Spleen (tissue), 11 donors: ENCODE data around the gene ACSM3. TPM values are rescaled to one million over a fixed set of nuclear protein-coding genes. Genes with fewer than 3 reads are reported as not detected.
"Not testable (repeated sequence)": the region's sequence is repeated elsewhere in the genome, so short reads cannot be mapped to it uniquely, and the experiment has no call there.

ENCODE experiments used
- DNase-seq: peaks from one replicate; pipeline ENCODE4 v3.0.0-alpha.2; 2020
- H3K27ac ChIP-seq, 8 donors: fragments of 200-600 bp; sonication (generic) in 7 of 8; 1 replicate in 4 of 8; 2 replicates in 4 of 8; pipeline versions ENCODE4 v1.5.0 to v1.8.0; 2016 to 2021; ENCODE audit warnings: inconsistent platforms in 4 of 8, mild to moderate bottlenecking in 4 of 8, moderate library complexity in 1 of 8
- H3K27me3 ChIP-seq, 7 donors: fragments of 200-600 bp; sonication (generic) in 6 of 7; replicated peaks in 1 of 7; 1 replicate in 4 of 7; 2 replicates in 3 of 7; pipeline versions ENCODE4 v1.5.0 to v1.8.0; 2016 to 2021; ENCODE audit warnings: inconsistent platforms in 3 of 7, mild to moderate bottlenecking in 1 of 7
- H3K36me3 ChIP-seq, 6 donors: fragments of 200-600 bp; sonication (generic) in 5 of 6; 1 replicate in 4 of 6; 2 replicates in 2 of 6; pipeline versions ENCODE4 v1.5.0 to v1.8.0; 2016 to 2021; ENCODE audit warnings: inconsistent platforms in 2 of 6
- H3K4me1 ChIP-seq, 6 donors: fragments of 200-600 bp; sonication (generic) in 5 of 6; 1 replicate in 3 of 6; 2 replicates in 3 of 6; pipeline versions ENCODE4 v1.5.0 to v1.8.0; 2016 to 2021; ENCODE audit warnings: inconsistent platforms in 3 of 6
- H3K4me3 ChIP-seq, 8 donors: fragments of 200-600 bp; sonication (generic) in 7 of 8; 1 replicate in 4 of 8; 2 replicates in 4 of 8; pipeline versions ENCODE4 v1.5.0 to v1.8.0; 2016 to 2021; ENCODE audit warnings: inconsistent platforms in 4 of 8, mild to moderate bottlenecking in 4 of 8, moderate library complexity in 2 of 8
- H3K9me3 ChIP-seq, 8 donors: fragments of 200-600 bp; sonication (generic) in 7 of 8; 1 replicate in 4 of 8; 2 replicates in 4 of 8; pipeline versions ENCODE4 v1.5.0 to v1.8.0; 2016 to 2021; ENCODE audit warnings: inconsistent platforms in 4 of 8
- POLR2A ChIP-seq, 3 donors: fragments of 450-650 bp; IDR thresholded peaks; one replicate each; pipeline ENCODE4 v1.5.1; 2017; ENCODE audit warnings: antibody characterized with exemption in 3 of 3, mild to moderate bottlenecking in 1 of 3
- POLR2AphosphoS5 ChIP-seq, 3 donors: sonication (generic); formaldehyde crosslinking; IDR thresholded peaks; one replicate each; pipeline ENCODE4 v1.5.1; 2017; ENCODE audit warnings: antibody characterized with exemption in 3 of 3
- WGBS, 5 donors: extraction: QIAGEN DNeasy Blood & Tissue Kit in 3 of 5; methylation state at CpG; one replicate each; pipeline versions ENCODE4 v1.1.5 to v1.1.7; 2013 to 2018; 5-methylcytosine and 5-hydroxymethylcytosine counted together
- intact Hi-C: fragments of 100-400 bp; cut with DNase I; formaldehyde crosslinking; loops from one replicate; pipeline ENCODE4 v1.15.0; 2023; ENCODE audit warnings: low total_unique reads
- polyA plus RNA-seq, 3 donors: library from polyadenylated mRNA; stranded (reverse); fragments of 200-250 nt; gene quantifications; one replicate each; pipeline ENCODE4 v1.2.1, GENCODE V29; 2013
- total RNA-seq, 7 donors: library from RNA; depleted of rRNA in 3 of 7; stranded (reverse); fragments of >200 nt in 3 of 7; fragmentation: NEBNext Ultra II Directional in 4 of 7; extraction: Animal tissue kit (Norgen Biotek cat#: 25700) in 4 of 7; gene quantifications; one replicate each; pipeline versions ENCODE4 v1.1.0 to v1.2.1, GENCODE V29; 2016 to 2021
- TF ChIP-seq, protein P1 (sequence below), 11 experiments: fragments of 200-600 bp in 7 of 11; fragments of 450-650 bp in 4 of 11; sonication (generic) in 4 of 11; IDR thresholded peaks in 8 of 11; conservative IDR thresholded peaks in 3 of 11; 1 replicate in 7 of 11; 2 replicates in 4 of 11; pipeline versions ENCODE4 v1.4.0 to v1.8.0; 2016 to 2021; ENCODE audit warnings: antibody characterized with exemption in 11 of 11, inconsistent platforms in 4 of 11, mild to moderate bottlenecking in 1 of 11
- donor health status: healthy with polysubstance abuse.
- donor health status: DM: no; HTN: no; CAD: no; lungs with moderate emphysema.
- donor health status: DM: no; HTN: no; CAD: no.
- donor health status: Bipolar disorder and iron deficiency.
- donor health status: healthy.
- donor health status: DM: no; HTN: no; CAD: no.
- donor health status: DM: yes; HTN: yes; CAD: no.

Gene ACSM3
- total and polyA plus RNA-seq, 10 donors = 2.6 to 9.0 (median 4.2) TPM

DNA sequence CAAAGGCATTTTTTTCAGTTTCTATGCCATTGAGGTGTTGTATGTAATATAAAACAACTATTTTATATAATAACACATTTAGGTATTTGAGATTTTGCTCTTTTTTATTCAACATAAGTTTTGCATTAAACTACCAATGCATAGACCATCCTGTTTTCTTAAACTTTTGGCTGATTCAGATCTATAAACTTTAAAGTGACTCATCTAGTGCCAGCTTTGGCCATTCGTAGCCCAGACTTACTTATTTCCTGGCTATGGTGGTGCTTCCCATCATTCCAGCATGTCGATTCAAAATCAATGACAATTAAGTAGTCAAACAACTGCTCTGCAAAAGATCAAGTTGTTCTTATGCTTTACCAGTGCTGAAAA lies 39.4 kb downstream of the ACSM3 start:
- TF ChIP-seq POLR2A (IDR thresholded peaks at IDR 0.05) (no peak), POLR2AphosphoS5 (IDR thresholded peaks at IDR 0.05) (no peak)
- TF ChIP-seq, protein P1, sequence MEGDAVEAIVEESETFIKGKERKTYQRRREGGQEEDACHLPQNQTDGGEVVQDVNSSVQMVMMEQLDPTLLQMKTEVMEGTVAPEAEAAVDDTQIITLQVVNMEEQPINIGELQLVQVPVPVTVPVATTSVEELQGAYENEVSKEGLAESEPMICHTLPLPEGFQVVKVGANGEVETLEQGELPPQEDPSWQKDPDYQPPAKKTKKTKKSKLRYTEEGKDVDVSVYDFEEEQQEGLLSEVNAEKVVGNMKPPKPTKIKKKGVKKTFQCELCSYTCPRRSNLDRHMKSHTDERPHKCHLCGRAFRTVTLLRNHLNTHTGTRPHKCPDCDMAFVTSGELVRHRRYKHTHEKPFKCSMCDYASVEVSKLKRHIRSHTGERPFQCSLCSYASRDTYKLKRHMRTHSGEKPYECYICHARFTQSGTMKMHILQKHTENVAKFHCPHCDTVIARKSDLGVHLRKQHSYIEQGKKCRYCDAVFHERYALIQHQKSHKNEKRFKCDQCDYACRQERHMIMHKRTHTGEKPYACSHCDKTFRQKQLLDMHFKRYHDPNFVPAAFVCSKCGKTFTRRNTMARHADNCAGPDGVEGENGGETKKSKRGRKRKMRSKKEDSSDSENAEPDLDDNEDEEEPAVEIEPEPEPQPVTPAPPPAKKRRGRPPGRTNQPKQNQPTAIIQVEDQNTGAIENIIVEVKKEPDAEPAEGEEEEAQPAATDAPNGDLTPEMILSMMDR (IDR thresholded peaks at IDR 0.05 in 8 of 11, conservative IDR thresholded peaks at IDR 0.05 in 3 of 11) = no peak
- intact Hi-C loops = no loop called here
- no peak overlapping the region for H3K27ac ChIP-seq
- no peak overlapping the region for H3K4me3 ChIP-seq
- H3K9me3 ChIP-seq = no peaks in the 10 kb centered on the region
- DNase-seq = no peak
- peaks cover 0 to 27% (median 5%) of the 10 kb centered on the region in 6 donors for H3K36me3 ChIP-seq
- H3K27me3 ChIP-seq = no peaks in the 10 kb centered on the region
- H3K4me1 ChIP-seq = peaks cover 0 to 33% (median 22%) of the 10 kb centered on the region in 6 donors
- 88 to 93% (median 91%) methylated on average over 2 of the region's 2 CpGs for WGBS, 5 donors

- intact Hi-C loops = no loop called here
- H3K27me3 ChIP-seq = no peaks in the 10 kb centered on the region
- 91 to 98% (median 94%) methylated on average over 7 of the region's 7 CpGs for WGBS, 5 donors
- H3K9me3 ChIP-seq = no peaks in the 10 kb centered on the region
- no peak overlapping the region for H3K27ac ChIP-seq
- DNase-seq = no peak
- TF ChIP-seq, protein P1 (IDR thresholded peaks at IDR 0.05 in 8 of 11, conservative IDR thresholded peaks at IDR 0.05 in 3 of 11) = no peak
- TF ChIP-seq POLR2A (IDR thresholded peaks at IDR 0.05) (no peak), POLR2AphosphoS5 (IDR thresholded peaks at IDR 0.05) (no peak)
- peaks cover 0 to 22% (median under 1%) of the 10 kb centered on the region in 6 donors for H3K36me3 ChIP-seq
- no peak overlapping the region for H3K4me3 ChIP-seq
- peaks cover 0 to 34% (median 22%) of the 10 kb centered on the region in 6 donors for H3K4me1 ChIP-seq
Measured at GRCh38 chr16:20803561-20804214, 39.9 kb downstream of the ACSM3 start.

DNA sequence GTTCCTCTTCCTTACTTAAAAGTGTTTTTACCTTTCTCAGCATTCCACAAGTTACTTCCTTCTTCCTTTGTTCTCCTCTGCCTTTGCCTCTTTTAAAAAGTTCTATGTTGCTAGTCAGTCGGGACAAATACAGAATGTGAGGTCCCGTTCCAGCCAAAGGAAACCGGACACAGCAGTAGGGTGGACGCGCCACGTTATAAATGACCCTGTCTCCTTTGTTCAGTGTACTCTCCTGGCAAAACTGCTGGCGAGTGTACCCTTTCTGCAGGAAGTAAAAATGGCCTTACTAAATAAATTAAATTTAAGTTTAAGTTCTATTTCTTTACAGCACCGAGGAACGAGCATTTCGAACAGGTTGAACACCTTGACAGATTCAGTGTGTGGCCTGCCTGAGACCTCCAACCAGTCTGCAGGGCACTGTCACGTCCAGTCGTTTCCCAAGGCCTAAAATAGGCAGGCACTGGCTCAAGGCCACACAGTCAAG lies 41.9 kb downstream of the ACSM3 start:
- DNase-seq, H3K27me3 ChIP-seq, intact Hi-C loops, H3K9me3 ChIP-seq: not testable (repeated sequence)
- Histone ChIP-seq H3K4me3 (peak overlapping the region; percentile 54 to 87 (median 74)), H3K27ac (peak overlapping the region; percentile 72 to 91 (median 88)), H3K4me1 (peaks cover 0 to 34% (median 22%) of the 10 kb centered on the region in 6 donors), H3K36me3 (peaks cover 0 to 16% (median 0%) of the 10 kb centered on the region in 6 donors)
- 14 to 22% (median 16%) methylated on average over 12 of the region's 12 CpGs for WGBS, 5 donors

DNA sequence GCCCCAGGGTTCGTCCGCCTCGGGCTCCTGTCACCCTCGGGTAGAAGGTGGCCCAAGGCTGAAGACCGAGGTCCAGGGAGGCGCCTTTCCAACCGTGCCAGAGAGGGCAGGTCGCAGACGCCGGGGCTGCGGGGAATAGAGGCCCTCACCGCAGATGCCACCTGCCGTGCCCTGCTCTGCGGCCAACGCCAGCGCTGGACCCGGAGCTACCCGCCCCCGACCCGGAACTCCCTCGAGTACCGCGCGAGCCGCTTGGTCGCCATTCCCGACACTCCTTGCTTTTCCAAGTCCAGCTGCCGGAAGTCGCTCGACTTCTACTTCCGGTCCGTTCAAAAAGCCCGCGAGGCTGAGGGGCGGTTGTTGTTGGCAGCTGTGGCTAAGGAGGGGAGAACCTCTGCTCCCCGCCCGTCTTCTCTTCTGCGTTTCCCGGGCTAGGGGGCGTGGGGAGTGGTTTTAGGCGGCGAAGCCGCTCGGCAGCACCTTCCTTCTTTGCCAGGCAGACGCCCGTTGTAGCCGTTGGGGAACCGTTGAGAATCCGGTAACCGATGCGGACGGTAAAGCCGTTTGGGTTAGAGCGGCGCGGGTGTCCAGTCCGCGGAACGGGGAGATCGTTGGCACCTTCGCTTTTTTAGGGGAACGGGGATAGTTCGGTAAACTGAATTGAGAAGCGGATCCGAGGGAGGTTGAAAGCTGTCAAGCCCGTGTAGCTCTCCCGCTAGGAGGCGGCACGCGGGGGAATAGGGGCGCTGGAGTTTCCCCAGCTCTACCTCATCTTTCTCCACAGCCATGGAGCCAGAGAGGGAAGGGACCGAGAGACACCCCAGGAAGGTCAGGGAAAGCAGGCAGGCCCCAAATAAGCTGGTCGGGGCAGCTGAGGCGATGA lies 42.6 kb downstream of the ACSM3 start, which contains the start of the genes ERI2 and REXO5:
Gene ERI2 (minus strand): TSS at position 305 of the 883 bp plus-strand sequence. CDS start 42 bp downstream, at position 263.
Gene REXO5 (plus strand): TSS at position 360 of the 883 bp plus-strand sequence. CDS start 427 bp downstream, at position 787.
- H3K9me3 ChIP-seq = no peaks in the 10 kb centered on the region
- H3K4me1 ChIP-seq = peaks cover 0 to 34% (median 22%) of the 10 kb centered on the region in 6 donors
- H3K27me3 ChIP-seq = no peaks in the 10 kb centered on the region
- peak within 1 kb of the TSS; percentile 54 to 87 (median 74) for H3K4me3 ChIP-seq
- WGBS, 5 donors = 0 to 1% (median 0%) methylated on average over 43 to 74 of the region's 74 CpGs
- H3K36me3 ChIP-seq = peaks cover 0 to 13% (median 0%) of the 10 kb centered on the region in 6 donors
- peak within 1 kb of the TSS; percentile 72 to 91 (median 88) for H3K27ac ChIP-seq
- TF ChIP-seq, protein P1 (IDR thresholded peaks at IDR 0.05 in 8 of 11, conservative IDR thresholded peaks at IDR 0.05 in 3 of 11) = peak in 3 of 11 experiments; percentile 6 to 43 (median 31)
- TF ChIP-seq POLR2A (IDR thresholded peaks at IDR 0.05) = no peak
- TF ChIP-seq POLR2AphosphoS5 (IDR thresholded peaks at IDR 0.05) = peak; percentile 73 to 79 (median 78)
- intact Hi-C loops = no loop called here
- DNase-seq = peak; percentile 91
